ENCODE measurements around the gene CAPS. TPM values are rescaled to one million over a fixed set of nuclear protein-coding genes. Genes with fewer than 3 reads are reported as not detected.

CAPS gene
- total RNA-seq, 1 experiment from 2014 or later, result 255 TPM

DNA sequence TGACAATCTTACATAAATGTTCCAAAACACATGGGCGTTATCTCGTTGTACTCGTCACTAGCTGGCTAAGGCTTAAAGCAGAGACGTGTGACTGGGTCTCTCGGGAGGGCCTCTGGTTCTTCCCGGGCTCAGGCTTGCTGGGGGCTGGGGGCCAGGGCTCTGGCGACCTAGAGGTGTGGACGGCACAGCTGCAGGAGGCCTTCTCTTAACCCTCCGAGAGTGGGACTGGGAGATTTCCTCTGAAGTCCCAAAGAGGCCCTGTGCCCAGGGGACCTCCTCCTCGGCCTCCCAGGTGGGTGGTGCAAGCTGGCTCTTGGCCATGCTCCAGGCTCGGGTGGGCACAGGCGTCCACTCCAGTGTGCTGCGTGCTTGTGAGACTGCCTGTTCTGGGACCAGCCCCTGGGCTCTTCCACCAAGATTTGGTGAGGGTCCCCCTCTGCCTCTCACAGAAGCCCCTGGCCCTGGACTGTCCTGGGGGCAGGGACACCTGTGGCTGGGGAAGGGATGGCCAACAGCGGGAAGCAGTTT lies 2.2 kb downstream of the CAPS start:
- H3K9me2 ChIP-seq (replicated peaks; ENCODE audit: low read length), result no peaks in the 10 kb centered on the region
- DNase-seq (no peak), ATAC-seq (no peak)
- peak overlapping the region; percentile 84; the same call in 1 of the 2 replicates for H3K27ac ChIP-seq (ENCODE audit: low read length)
- no peak overlapping the region for H2AFZ ChIP-seq (ENCODE audit: low read length)
- peaks cover 24% of the 10 kb centered on the region; the same call in 1 of the 2 replicates for H3K36me3 ChIP-seq (ENCODE audit: low read depth, low read length)
- 0 out of 2 replicates have a peak, but pooled peaks cover 5% of the 10 kb centered on the region for H3K79me2 ChIP-seq (ENCODE audit: low read length)
- no peaks in the 10 kb centered on the region for H4K20me1 ChIP-seq (ENCODE audit: low read length)
- H3K9me3 ChIP-seq (ENCODE audit: low read length), result no peaks in the 10 kb centered on the region
- TSS peak; percentile 11 for BruUV-seq (replicated peaks)
- H3K4me2 ChIP-seq (ENCODE audit: low read length), result peak overlapping the region; percentile 87
- H3F3A ChIP-seq (ENCODE audit: low read length, unreplicated experiment), result no peaks in the 10 kb centered on the region
- no peak overlapping the region for H3K9ac ChIP-seq (ENCODE audit: low read length)
- intact Hi-C loops (cut with micrococcal nuclease), result no loop called here
- no peak for TF ChIP-seq EZH2 (IDR thresholded peaks at IDR 0.05; ENCODE audit: low read length, unreplicated experiment)
- TF ChIP-seq, protein P1, sequence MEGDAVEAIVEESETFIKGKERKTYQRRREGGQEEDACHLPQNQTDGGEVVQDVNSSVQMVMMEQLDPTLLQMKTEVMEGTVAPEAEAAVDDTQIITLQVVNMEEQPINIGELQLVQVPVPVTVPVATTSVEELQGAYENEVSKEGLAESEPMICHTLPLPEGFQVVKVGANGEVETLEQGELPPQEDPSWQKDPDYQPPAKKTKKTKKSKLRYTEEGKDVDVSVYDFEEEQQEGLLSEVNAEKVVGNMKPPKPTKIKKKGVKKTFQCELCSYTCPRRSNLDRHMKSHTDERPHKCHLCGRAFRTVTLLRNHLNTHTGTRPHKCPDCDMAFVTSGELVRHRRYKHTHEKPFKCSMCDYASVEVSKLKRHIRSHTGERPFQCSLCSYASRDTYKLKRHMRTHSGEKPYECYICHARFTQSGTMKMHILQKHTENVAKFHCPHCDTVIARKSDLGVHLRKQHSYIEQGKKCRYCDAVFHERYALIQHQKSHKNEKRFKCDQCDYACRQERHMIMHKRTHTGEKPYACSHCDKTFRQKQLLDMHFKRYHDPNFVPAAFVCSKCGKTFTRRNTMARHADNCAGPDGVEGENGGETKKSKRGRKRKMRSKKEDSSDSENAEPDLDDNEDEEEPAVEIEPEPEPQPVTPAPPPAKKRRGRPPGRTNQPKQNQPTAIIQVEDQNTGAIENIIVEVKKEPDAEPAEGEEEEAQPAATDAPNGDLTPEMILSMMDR (conservative IDR thresholded peaks at IDR 0.05; ENCODE audit: low read depth, low read length), result no peak
- TF ChIP-seq EZH2phosphoT487 (IDR thresholded peaks at IDR 0.05; ENCODE audit: borderline replicate concordance, low read length), result no peak
- peaks cover 28% of the 10 kb centered on the region for H3K4me1 ChIP-seq (ENCODE audit: insufficient read depth, low read length)
- CTCF ChIA-PET, result no interaction called here
- POLR2A ChIA-PET (ENCODE audit: unreplicated experiment), result no interaction called here
- H3K27me3 ChIP-seq (ENCODE audit: low read length), result no peaks in the 10 kb centered on the region
- H3K4me3 ChIP-seq (ENCODE audit: low read length), result no peak overlapping the region

DNA sequence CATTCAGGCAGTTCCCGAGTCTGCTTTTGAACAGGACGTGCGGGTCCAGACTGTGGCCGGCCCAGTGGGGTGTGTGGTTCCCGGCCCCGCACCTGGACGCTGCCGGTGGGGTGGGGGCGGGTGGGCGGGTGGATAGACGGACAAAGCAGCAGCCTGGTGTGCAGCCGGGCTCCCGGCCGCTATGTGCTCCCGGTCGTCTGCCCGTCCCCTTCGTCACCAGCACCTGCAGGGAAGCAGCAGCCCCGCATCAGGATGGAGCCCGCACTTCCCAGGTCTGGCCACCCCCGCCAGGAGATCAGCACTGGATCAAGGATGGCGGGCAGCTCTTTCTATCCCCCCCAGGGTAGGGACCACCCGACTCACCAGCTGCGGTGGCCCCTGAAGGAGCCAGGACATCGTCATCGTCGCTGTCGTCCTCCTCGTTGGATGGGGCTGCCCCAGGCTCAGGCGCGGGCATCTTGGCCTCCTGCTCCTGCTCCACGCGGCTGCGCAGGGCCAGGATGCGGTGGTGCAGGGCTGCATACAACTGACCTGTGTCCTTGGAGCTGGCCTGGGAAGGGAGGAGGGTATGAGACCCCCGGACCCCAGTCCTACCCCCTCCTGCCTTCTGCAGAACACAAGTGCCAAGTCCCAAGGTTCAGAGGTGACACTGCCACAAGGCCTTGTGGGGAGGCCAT lies 3.5 kb downstream of the CAPS start:
- Histone ChIP-seq H3K9me3 (ENCODE audit: low read length) (no peaks in the 10 kb centered on the region), H3K27me3 (ENCODE audit: low read length) (no peaks in the 10 kb centered on the region), H3K4me1 (ENCODE audit: insufficient read depth, low read length) (peaks cover 28% of the 10 kb centered on the region), H3K27ac (ENCODE audit: low read length) (no peak overlapping the region), H3K9ac (ENCODE audit: low read length) (no peak overlapping the region), H3K9me2 (replicated peaks; ENCODE audit: low read length) (no peaks in the 10 kb centered on the region), H4K20me1 (ENCODE audit: low read length) (no peaks in the 10 kb centered on the region), H3F3A (ENCODE audit: low read length, unreplicated experiment) (no peaks in the 10 kb centered on the region), H2AFZ (ENCODE audit: low read length) (no peak overlapping the region), H3K79me2 (ENCODE audit: low read length) (0 out of 2 replicates have a peak, but pooled peaks cover 5% of the 10 kb centered on the region), H3K36me3 (ENCODE audit: low read depth, low read length) (peaks cover 35% of the 10 kb centered on the region), H3K4me2 (ENCODE audit: low read length) (no peak overlapping the region), H3K4me3 (ENCODE audit: low read length) (no peak overlapping the region)
- no peak for TF ChIP-seq EZH2phosphoT487 (IDR thresholded peaks at IDR 0.05; ENCODE audit: borderline replicate concordance, low read length)
- no peak for TF ChIP-seq EZH2 (IDR thresholded peaks at IDR 0.05; ENCODE audit: low read length, unreplicated experiment)
- TF ChIP-seq, protein P1 (conservative IDR thresholded peaks at IDR 0.05; ENCODE audit: low read depth, low read length), result no peak
- POLR2A ChIA-PET (ENCODE audit: unreplicated experiment), result no interaction called here
- ATAC-seq (no peak), DNase-seq (no peak)
- CTCF ChIA-PET, result no interaction called here
- no TSS peak for BruUV-seq (replicated peaks)
- intact Hi-C loops (cut with micrococcal nuclease), result no loop called here

DNA sequence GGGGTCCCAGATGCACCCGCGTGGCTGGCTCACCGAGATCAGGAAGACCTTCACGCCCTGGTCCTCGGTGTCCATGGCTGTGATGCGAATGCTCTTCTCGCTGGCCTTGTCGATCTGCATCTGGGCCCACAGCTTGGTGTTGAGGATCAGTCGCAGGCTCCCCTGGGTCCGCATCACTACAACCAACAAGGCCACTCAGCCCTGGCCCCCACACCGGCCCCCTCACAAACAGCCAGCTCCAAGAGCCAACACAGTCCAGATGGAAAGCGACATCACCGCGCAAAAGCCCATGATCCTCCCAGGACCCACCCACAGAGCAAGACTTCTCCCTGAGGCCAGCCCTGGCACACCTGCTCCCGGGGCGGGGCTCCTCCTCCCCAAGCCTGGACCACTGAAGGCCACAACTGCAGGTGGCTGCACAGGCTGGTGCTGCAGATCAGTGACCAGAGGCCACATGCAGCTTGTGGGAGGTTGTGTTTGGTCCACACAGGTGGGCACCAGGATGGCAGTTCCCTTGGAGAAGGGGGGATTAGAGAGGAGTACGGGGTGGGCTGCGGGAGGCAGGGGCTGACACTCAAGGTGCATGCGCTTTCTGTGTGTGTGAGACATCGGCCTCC lies 4.5 kb downstream of the CAPS start:
- BruUV-seq (replicated peaks), result no TSS peak
- TF ChIP-seq, protein P1 (conservative IDR thresholded peaks at IDR 0.05; ENCODE audit: low read depth, low read length), result no peak
- no peak for DNase-seq
- no peak overlapping the region for H3K4me3 ChIP-seq (ENCODE audit: low read length)
- H3K79me2 ChIP-seq (ENCODE audit: low read length), result 0 out of 2 replicates have a peak, but pooled peaks cover 5% of the 10 kb centered on the region
- H3F3A ChIP-seq (ENCODE audit: low read length, unreplicated experiment), result no peaks in the 10 kb centered on the region
- no peak overlapping the region for H2AFZ ChIP-seq (ENCODE audit: low read length)
- H3K27me3 ChIP-seq (ENCODE audit: low read length), result no peaks in the 10 kb centered on the region
- ChIA-PET CTCF (no interaction called here), POLR2A (ENCODE audit: unreplicated experiment) (no interaction called here)
- H3K36me3 ChIP-seq (ENCODE audit: low read depth, low read length), result peaks cover 43% of the 10 kb centered on the region
- H3K9ac ChIP-seq (ENCODE audit: low read length), result no peak overlapping the region
- H4K20me1 ChIP-seq (ENCODE audit: low read length), result no peaks in the 10 kb centered on the region
- ATAC-seq, result no peak
- no peak overlapping the region for H3K27ac ChIP-seq (ENCODE audit: low read length)
- H3K4me1 ChIP-seq (ENCODE audit: insufficient read depth, low read length), result peaks cover 28% of the 10 kb centered on the region
- H3K9me2 ChIP-seq (replicated peaks; ENCODE audit: low read length), result no peaks in the 10 kb centered on the region
- H3K9me3 ChIP-seq (ENCODE audit: low read length), result no peaks in the 10 kb centered on the region
- H3K4me2 ChIP-seq (ENCODE audit: low read length), result no peak overlapping the region
- intact Hi-C loops (cut with micrococcal nuclease), result no loop called here
